H1 (cell line): ENCODE results near the gene ZNF213. TPM values are rescaled to one million over a fixed set of nuclear protein-coding genes. Genes with fewer than 3 reads are reported as not detected.

Experiments used
- CTBP2 ChIP-seq: IDR thresholded peaks from 2 replicates; pipeline ENCODE4 v1.7.0; 2011; ENCODE audit warnings: borderline replicate concordance, mild to moderate bottlenecking, moderate library complexity, mixed read lengths, low read length; ENCODE audit not compliant: insufficient read depth, insufficient read length
- GABPA ChIP-seq: IDR thresholded peaks from 2 replicates; pipeline ENCODE4 v1.6.1; 2011; ENCODE audit warnings: mild to moderate bottlenecking, low read length, moderate library complexity, borderline replicate concordance; ENCODE audit not compliant: insufficient read depth
- MAFK ChIP-seq: IDR thresholded peaks from 2 replicates; pipeline ENCODE4 v1.6.1; 2012; ENCODE audit warnings: low read depth, mild to moderate bottlenecking, improper control_type of control experiment, low read length
- NANOG ChIP-seq: IDR thresholded peaks from 2 replicates; pipeline ENCODE4 v1.6.1; 2011; ENCODE audit warnings: low read length, low read depth, mild to moderate bottlenecking, inconsistent platforms; ENCODE audit not compliant: insufficient read depth, poor library complexity, severe bottlenecking
- RXRA ChIP-seq: IDR thresholded peaks from 2 replicates; pipeline ENCODE4 v1.6.1; 2011; ENCODE audit warnings: low read depth, mild to moderate bottlenecking, low read length, moderate library complexity; ENCODE audit not compliant: insufficient read depth
- SP1 ChIP-seq: IDR thresholded peaks from 2 replicates; pipeline ENCODE4 v1.6.1; 2011; ENCODE audit warnings: low read depth, low read length
- SP2 ChIP-seq: IDR thresholded peaks from 2 replicates; pipeline ENCODE4 v1.6.1; 2012; ENCODE audit warnings: mild to moderate bottlenecking, low read length, inconsistent platforms
- polyA plus RNA-seq, 7 experiments: library from polyadenylated mRNA; depleted of rRNA in 3 of 7; stranded (reverse) in 5 of 7; unstranded in 2 of 7; fragments of >200 nt in 5 of 7; fragments of 200-250 nt in 2 of 7; gene quantifications; 1 replicate in 5 of 7; 2 replicates in 1 of 7; 4 replicates in 1 of 7; pipeline versions ENCODE4 v1.2.1 to v1.2.3, GENCODE V29; 2011 to 2013; ENCODE audit warnings: missing spikeins in 2 of 7, mixed read lengths in 2 of 7
- total RNA-seq: library from RNA; stranded (reverse); fragmentation: NEBNext Ultra II Directional; extraction: Animal tissue kit (Norgen Biotek cat#: 25700); gene quantifications from 2 replicates; pipeline ENCODE4 v1.2.1, GENCODE V29; 2021

The ZNF213 gene
- total and polyA plus RNA-seq, 2 of the 8 experiments (the other 6 are each of a cell fraction or from before 2014, with no cell fraction given), result 1.6 to 6.9 TPM

DNA sequence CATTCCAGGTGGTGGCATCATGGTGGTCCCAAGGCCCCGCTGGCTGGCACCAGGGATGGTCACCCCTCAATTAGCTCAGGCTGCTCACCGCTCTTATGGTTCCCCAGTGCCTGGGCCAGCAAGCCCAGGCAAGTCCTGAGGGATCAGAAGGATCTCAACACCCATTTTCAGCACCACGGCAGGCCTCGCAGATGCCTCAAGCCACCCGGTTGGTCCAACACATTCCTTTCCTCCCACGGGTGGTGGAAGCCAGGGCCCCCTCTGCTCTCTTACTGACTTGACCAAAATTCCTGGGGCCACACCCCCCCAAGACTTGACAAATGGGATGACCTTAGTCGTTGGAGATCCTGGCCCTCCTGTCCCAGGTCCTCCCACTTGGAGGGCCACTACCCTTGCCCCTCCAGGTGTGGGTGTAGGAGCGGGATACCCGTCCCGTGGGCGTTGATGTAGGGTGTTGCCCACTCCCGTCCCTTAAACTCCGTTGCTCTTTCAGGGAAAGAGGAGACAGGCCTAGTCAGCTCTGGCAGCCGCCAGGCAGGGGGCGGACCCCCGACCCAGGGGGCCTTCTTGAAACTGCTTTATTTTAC, 16.5 kb upstream of the ZNF213 start (continued):
- TF ChIP-seq GABPA (no peak), RXRA (no peak), SP2 (no peak), CTBP2 (no peak), MAFK (no peak), SP1 (no peak), NANOG (no peak)
